ENCODE data around the gene NFE2L3. TPM values are rescaled to one million over a fixed set of nuclear protein-coding genes. Genes with fewer than 3 reads are reported as not detected.

NFE2L3 gene
- total and polyA plus RNA-seq, 2 donors (not counting 1 experiment from before 2014, with no cell fraction given), result 1.4 to 1.6 TPM

DNA sequence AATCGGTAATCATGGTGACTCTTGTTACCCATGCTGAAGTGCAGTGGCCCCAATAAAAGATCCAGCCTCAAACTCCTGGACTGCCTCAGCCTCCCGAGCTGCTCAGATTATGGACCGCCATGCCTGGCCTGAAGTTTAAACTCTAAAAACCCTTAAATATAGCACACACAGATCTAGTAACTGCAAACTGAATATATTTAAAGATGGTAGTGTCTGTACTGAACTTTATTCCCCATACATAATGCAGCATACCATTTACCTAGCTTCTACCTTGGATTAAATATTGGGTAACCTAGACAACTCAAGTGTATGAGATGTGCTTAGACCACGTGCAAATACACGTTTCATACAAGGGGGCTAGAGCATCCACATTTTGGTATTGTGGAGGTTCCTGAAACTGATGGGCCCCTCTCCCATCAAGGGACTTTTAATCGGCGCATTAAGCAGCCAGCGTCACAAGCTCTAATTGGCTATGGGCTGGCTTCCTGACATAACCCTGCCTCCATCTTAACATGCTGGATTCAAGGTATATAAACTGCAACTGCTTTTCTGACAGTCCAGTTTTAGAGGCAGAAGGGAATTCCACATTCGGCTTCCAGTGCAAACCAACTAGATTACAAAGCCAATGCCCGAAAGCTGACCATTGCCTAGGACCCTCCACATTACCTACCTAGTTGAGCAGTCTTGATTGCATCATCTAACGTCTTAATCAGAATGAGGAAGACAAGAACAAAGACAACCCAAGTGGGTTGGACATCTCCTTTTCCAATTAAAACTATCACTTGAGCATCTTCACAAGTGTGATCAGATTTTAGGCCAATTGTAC, 35.6 kb downstream of the NFE2L3 start:
- CTCF ChIA-PET, result interaction anchor here (0.6 to 3.3 kb wide), 7 partner anchors 11 to 313 kb away, joined by 3 to 33 read pairs (median 7); partner anchors contain the start of gene NFE2L3
- peaks cover 83% of the 10 kb centered on the region for H3K4me1 Mint-ChIP-seq
- Histone ChIP-seq H3K9ac (ENCODE audit: low read length) (no peak overlapping the region), H4K20me1 (ENCODE audit: control insufficient read depth, insufficient read depth, low read length, poor library complexity, severe bottlenecking) (peaks cover 48% of the 10 kb centered on the region), H3K9me3 (ENCODE audit: control extremely low read depth in 1 of 3, control insufficient read depth in 2 of 3, insufficient read depth in 1 of 3, low read length in 2 of 3) (no peaks in the 10 kb centered on the region), H3K36me3 (replicated peaks in 1 of 2; ENCODE audit: control extremely low read depth in 1 of 2, control insufficient read depth in 1 of 2, extremely low read depth in 1 of 2, insufficient read depth in 2 of 2, low read length in 1 of 2) (peaks cover 6 to 42% of the 10 kb centered on the region in 2 experiments), H3K4me3 (ENCODE audit: control extremely low read depth in 1 of 5, extremely low read depth in 1 of 5, insufficient read depth in 1 of 5, low read depth in 2 of 5, low read length in 4 of 5) (no peak overlapping the region), H3K4me1 (ENCODE audit: control insufficient read depth in 2 of 2, insufficient read depth in 2 of 2, low read length in 2 of 2) (peaks cover 14 to 15% of the 10 kb centered on the region in 2 donors), H2AFZ (ENCODE audit: insufficient read depth, low read depth, low read length, poor library complexity, severe bottlenecking) (no peak overlapping the region), H3K4me2 (replicated peaks; ENCODE audit: low read depth, low read length, poor library complexity, severe bottlenecking) (no peak overlapping the region), H3K79me2 (ENCODE audit: control insufficient read depth, insufficient read depth, low read length) (peaks cover 21% of the 10 kb centered on the region), H3K27ac (ENCODE audit: low read length in 2 of 2) (peak overlapping the region in 1 of 2 donors; percentile 20), H3K27me3 (replicated peaks in 1 of 4; ENCODE audit: control extremely low read depth in 1 of 4, control insufficient read depth in 3 of 4, insufficient read depth in 4 of 4, low read length in 3 of 4) (no peaks in the 10 kb centered on the region)
- no peak for ATAC-seq (ENCODE audit: low read depth)
- POLR2A ChIA-PET, result interaction anchor here (0.7 to 3.7 kb wide), 3 partner anchors 9 to 12 kb away, joined by 3 to 15 read pairs (median 3); partner anchors contain the start of genes CBX3 and HNRNPA2B1
- H3K27me3 Mint-ChIP-seq, result no peaks in the 10 kb centered on the region
- peak overlapping the region; percentile 61 for H3K27ac Mint-ChIP-seq
- no peaks in the 10 kb centered on the region for H3K9me3 Mint-ChIP-seq (ENCODE audit: insufficient read depth)
- no peak overlapping the region for H3K4me3 Mint-ChIP-seq
- 83% methylated on average over 7 of the region's 11 CpGs for WGBS (ENCODE audit: insufficient coverage)
- intact Hi-C loops (cut with micrococcal nuclease), result loop anchor here (2.0 kb wide), 1 partner anchor 15 kb away; no protein-coding TSS in a partner anchor
- TF ChIP-seq EZH2 (IDR thresholded peaks at IDR 0.05; ENCODE audit: borderline replicate concordance, insufficient read depth, low read depth, low read length, poor library complexity, severe bottlenecking), result no peak
- TF ChIP-seq, protein P1, sequence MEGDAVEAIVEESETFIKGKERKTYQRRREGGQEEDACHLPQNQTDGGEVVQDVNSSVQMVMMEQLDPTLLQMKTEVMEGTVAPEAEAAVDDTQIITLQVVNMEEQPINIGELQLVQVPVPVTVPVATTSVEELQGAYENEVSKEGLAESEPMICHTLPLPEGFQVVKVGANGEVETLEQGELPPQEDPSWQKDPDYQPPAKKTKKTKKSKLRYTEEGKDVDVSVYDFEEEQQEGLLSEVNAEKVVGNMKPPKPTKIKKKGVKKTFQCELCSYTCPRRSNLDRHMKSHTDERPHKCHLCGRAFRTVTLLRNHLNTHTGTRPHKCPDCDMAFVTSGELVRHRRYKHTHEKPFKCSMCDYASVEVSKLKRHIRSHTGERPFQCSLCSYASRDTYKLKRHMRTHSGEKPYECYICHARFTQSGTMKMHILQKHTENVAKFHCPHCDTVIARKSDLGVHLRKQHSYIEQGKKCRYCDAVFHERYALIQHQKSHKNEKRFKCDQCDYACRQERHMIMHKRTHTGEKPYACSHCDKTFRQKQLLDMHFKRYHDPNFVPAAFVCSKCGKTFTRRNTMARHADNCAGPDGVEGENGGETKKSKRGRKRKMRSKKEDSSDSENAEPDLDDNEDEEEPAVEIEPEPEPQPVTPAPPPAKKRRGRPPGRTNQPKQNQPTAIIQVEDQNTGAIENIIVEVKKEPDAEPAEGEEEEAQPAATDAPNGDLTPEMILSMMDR (IDR thresholded peaks at IDR 0.05), result no peak
- DNase-seq, result peak; percentile 45
